Fibroblast of skin of back (primary cell): ENCODE results near the gene ITFG1.
"Not testable (repeated sequence)": the region's sequence is repeated elsewhere in the genome, so short reads cannot be mapped to it uniquely, and the experiment has no call there.

Experiments
- DNase-seq: peaks from one replicate; pipeline ENCODE4 v3.0.0-alpha.2; 2013

ITFG1 gene

DNA sequence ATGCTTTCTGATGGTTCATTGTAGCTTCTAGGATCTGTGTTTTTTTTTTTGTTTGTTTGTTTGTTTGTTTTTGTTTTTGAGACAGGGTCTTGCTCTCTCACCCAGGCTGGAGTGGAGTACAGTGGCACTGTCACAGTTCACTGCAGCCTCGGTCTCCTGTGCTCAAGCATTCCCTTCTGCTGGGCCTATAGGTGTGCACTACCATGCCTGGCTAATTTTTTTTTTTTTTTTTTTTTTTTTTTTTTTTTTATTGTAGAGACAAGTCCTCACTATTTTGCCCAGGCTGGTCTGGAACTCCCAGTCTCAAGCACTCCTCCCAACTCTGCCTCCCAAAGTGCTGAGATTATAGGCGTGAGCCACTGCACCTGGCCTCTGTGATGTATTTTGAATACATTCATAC is 12.1 kb upstream of the ITFG1 start:
- DNase-seq: not testable (repeated sequence)

GRCh38 chr16:47470810-47471209 is 9.9 kb upstream of the ITFG1 start:
- DNase-seq: no peak

- DNase-seq: no peak
These were observed 9.3 kb upstream of the ITFG1 start for GRCh38 chr16:47470211-47470610.

- DNase-seq: no peak
These were observed 8.4 kb upstream of the ITFG1 start for GRCh38 chr16:47469227-47469626.

GRCh38 chr16:47468070-47468689 is 7.3 kb upstream of the ITFG1 start:
- not testable (repeated sequence) for DNase-seq

DNA sequence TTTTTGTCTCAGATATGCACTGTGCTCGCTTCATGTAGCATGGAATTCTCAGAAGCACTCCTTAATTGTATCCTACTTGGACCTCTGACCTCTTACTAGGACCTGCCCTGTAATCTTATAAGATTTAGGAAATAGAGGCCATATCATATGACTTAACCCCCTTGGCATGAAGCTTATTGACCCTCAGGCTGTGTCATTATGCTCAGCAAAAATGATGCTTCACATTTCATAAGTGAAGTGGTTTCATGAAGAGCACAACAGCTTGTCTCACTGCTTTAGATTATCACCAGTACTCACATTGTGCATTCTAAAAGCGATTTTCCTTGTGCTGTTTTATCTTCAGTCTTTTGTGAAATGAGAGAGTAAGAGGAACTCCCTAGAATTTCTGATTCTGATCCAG is 6.6 kb upstream of the ITFG1 start:
- DNase-seq: no peak

- no peak for DNase-seq
These were observed 5.2 kb upstream of the ITFG1 start for GRCh38 chr16:47465919-47466630.

DNA sequence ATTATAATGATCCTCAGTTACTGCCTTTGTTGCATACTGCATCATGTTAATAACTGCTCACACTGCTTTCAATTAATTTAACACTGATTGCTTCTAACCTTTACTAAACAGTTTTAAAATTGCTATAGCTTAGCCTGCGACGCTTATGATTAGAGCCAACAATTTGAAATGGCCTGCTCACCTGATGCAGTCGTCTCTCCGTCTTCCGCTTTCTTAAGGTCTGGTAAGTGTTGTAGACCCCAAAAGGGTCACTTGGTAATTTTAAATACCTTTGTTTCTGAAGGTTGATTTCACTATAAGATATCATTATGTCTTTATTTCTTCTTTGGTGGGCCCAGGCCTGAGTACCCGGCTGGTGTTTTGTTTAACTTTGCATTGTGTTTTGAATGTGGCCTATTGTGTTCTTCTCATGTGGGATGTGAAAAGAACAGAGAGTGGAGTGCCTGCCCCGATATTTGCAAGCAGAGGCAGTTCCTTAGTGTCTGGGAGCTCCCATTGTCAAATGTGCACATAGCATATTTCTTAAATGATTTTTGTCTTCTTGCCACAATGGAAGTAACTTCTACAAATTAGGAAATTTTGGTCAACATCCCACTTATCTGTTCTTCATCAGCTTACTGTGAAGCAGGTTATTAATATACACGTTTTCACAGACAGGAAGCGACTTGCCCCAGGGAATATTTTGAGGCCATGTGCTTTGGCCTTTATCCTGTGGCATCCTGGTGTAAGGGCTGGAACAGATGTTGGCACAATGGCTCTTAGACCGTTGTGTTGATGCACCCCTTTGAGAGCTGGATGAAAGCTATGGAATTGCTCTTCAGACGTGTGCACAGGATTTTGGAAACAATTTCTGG is 3.1 kb upstream of the ITFG1 start:
- no peak for DNase-seq

DNA sequence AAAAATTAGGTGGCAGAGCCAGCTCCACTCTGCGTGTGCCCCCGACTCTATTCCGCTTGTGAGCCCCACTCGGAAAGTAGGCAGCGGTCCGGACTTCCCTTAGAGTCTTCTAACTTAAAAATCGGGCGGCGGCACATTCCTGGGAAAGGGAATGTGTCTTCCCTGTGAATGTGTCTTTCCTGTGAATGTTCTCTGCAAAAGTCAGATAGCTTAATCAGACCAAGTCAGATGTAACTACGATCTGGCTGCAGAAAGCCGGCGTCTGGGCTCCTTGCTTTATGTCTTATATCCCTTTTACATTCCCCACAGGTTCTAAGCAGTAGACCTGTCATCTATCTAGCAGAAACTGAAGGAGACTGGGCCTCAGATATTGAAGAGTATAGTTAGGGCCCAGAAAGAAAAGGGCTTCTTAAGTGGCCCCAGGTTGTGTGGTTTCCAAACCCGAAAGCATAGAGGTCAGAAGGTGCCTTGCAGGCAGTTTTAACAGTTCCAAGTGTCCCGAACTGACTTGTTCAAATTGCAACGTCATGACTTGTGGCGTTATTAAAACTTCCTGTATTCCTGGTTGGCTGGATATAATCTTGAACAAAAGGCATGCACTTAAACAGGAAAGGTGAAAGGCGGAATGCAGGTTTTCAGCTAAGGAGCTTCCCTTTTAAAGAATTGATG is 869 bp upstream of the ITFG1 start:
- peak; percentile 63 for DNase-seq

DNA sequence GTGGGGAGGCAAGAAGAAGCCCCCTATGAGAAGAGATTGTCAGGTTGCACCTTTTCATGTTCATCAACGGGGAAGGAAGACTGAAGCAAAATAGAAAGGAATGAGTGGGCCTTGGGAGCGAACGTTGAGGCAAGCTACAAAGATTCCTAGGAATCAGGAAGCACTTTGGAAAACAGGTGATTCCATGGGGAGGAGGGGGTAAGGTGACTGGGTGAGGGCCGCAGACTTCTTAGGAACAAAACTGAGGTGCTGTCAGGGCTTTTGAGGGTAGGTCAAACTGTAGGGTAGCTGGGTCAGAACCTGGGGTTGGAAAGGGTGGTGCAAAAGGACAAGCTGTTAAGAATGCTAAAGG is 528 bp downstream of the ITFG1 start:
- DNase-seq: peak; percentile 9

DNA sequence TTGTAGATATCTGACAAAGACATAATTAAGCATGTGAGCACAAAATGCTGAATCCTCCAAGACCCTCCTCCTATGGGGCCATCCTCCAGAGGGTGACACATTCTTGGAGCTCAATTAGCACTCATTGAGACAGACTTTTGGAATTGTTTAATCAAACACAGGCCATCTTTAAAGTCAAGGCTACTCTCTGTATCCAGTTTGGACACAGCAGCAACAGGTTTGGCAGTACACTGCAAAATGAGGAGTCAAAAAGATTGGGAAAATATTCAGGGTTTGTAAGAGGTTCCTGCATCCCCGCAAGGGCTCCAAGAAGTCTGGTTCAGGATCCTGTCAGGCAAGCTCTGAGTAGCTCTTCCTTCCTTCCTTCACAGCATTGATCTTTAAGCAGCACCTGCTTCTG is 1.3 kb downstream of the ITFG1 start:
- no peak for DNase-seq

DNA sequence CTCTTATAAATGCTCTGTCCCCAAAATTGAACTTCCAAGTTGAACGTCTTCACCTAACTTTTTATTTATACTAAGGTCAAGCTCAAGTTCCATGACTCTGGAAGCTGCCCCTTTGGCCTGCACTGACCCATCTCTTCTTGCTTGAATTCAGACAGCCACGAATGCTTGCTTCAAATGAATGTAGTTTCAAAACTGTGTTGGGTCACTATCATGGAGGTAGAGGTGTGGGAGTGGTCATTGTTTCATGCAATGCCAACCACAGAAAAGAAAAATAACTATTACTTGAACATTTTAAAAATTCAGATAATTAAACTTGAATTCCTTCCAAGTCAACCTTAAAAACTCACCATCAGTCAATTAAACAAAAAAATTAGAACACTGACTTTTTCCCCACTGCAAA is 2.5 kb downstream of the ITFG1 start:
- DNase-seq: no peak

- DNase-seq: no peak
These were observed 11.1 kb downstream of the ITFG1 start for GRCh38 chr16:47449788-47450187.

DNA sequence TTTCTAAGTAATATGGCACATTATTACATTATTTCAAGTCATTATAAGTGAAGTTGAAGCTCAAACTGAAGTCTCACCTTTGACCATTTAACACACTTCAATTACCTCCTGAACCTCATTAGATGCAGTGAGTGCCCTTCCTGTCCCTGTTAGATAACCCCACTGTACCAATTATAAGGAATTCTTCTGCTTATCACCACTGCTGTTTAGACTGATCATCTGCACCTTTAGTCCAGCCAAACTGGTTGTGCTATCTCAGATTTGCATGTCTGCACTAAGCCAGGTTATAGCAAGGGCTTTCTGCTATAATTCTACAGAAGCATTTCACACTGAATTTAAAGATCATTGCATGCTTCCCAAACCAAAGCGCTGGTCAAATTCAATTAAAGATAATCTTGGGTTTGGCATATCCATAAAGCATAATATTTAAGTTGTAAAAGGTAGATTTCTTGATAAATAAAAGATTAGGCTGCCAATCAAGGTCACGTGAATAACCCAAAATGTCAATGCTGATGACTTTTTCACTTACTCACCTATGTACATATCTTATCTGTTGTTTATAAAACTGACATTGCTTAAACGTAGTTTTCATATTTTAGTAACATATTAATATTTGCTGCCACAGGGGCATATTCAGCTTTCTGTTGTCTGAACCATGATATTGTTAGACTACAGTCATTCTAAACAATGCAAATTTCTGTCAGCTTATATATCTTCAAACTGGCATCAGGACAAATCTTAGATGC is 11.9 kb downstream of the ITFG1 start:
- no peak for DNase-seq

DNA sequence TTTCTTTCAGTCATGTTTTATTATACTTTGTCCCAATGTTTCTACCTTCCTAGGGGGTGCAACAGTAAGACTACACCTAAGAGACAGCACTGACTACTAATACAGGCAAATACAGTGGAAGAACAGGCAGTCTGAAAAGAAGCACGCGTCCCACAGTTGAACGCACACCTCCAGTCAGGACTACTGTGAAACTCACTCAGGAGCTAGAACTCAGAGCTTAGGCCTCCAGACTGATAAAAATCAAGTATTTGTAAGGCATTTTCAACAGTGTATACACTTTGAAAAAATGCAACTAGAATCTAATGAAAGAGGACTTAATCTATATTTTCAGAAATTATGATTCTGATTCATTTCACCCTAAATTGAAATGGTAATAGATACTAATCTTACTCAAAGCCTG is 14.4 kb downstream of the ITFG1 start:
- DNase-seq: no peak

GRCh38 chr16:47442884-47443283 is 18.0 kb downstream of the ITFG1 start:
- not testable (repeated sequence) for DNase-seq

- DNase-seq: not testable (repeated sequence)
These were observed 20.8 kb downstream of the ITFG1 start for GRCh38 chr16:47440066-47440465.

DNA sequence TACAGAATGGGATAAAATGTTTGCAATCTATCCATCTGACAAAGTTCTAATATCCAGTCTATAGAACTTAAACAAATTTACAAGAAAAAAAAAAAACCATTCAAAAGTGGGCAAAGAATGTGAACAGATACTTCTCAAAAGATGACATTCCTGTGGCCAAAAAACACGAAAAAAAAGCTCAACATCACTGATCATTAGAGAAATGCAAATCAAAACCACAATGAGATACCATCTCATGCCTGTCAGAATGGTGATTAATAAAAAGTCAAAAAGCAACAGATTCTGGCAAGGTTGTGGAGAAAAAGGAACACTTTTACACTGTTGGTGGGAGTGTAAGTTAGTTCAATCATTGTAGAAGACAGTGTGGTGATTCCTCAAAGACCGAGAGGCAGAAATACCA is 26.6 kb downstream of the ITFG1 start:
- not testable (repeated sequence) for DNase-seq

- DNase-seq: no peak
These were observed 28.9 kb downstream of the ITFG1 start for GRCh38 chr16:47431960-47432359.

DNA sequence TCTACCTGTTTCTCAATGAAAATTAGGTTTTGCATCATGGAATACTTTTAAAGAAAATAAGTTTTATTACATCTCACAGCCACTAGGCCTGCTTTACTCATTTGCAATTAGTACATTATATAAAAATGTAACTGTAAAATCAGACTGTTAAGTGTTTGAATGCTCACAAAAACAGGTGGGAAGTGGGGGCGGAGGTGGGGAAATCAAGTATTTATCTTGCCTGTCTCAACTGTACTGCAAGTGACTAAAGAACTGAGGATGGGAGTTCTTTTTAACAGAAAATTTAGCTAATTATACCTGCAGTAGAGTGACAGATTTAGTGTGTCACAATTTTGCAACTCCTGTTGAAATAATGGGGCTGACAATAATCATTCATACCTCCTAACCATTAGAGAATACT is 34.1 kb downstream of the ITFG1 start:
- no peak for DNase-seq

DNA sequence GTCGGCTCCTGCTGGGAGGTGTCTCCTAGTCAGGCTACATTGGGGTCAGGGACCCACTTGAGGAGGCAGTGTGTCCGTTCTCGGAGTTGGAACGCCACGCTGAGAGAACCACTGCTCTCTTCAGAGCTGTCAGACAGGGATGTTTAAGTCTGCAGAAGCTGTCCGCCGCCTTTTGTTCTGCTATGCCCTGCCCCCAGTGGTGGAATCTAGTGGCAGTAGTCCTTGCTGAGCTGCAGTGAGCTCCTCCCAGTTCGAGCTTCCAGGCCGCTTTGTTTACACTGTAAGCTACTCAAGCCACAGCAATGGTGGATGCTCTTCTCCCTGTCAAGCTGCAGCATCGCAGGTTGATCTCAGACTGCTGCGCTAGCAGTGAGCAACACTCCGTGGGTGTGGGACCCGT is 36.0 kb downstream of the ITFG1 start:
- DNase-seq: no peak

DNA sequence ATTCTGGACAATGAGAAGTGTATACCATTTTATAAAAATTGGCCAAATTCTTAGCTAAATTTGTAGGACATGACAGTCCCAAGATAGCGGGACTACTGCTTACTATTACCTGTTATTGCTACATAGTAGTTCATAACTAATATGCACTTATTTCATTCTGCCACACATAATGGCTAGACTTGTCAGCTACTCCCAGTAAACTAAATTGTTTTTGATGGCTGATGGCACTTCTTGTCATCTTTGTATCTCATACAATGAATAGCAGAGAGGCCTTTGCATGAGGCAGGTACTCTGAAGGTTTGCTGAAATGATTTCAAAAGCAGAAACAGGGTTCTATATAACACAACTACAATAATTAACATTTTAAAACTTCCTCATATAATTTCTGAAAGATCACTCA is 44.0 kb downstream of the ITFG1 start:
- no peak for DNase-seq
